ENCODE measurements around the gene RRAGC.

DNA sequence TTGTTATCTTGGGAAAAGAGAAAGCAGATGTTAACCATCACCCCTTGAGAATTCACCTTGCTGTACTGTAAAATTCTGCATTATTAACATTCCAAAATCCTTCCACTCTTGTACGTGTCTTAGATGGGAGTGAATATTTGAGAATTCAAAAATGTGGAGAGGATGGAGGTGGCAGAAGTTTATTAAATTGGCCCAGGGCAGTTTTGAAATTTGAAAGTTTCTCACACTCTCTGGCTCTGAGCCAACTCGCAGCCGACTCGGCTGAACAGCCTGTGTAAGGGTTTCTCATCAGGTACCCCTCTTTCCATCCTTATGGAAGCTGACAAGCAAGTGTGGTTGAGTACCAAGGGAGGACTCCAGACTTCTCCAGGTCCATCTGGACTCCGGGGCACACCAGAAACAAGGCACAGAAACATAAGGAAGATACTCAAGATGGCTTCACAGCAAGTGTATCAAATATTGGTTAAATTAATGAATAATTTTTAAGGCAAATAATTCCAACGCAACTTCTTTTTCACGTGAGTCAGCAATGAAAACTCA lies 45.1 kb downstream of the RRAGC start:
- TF ChIP-seq EZH2phosphoT487 (IDR thresholded peaks at IDR 0.05) = no peak
- TF ChIP-seq, protein P1, sequence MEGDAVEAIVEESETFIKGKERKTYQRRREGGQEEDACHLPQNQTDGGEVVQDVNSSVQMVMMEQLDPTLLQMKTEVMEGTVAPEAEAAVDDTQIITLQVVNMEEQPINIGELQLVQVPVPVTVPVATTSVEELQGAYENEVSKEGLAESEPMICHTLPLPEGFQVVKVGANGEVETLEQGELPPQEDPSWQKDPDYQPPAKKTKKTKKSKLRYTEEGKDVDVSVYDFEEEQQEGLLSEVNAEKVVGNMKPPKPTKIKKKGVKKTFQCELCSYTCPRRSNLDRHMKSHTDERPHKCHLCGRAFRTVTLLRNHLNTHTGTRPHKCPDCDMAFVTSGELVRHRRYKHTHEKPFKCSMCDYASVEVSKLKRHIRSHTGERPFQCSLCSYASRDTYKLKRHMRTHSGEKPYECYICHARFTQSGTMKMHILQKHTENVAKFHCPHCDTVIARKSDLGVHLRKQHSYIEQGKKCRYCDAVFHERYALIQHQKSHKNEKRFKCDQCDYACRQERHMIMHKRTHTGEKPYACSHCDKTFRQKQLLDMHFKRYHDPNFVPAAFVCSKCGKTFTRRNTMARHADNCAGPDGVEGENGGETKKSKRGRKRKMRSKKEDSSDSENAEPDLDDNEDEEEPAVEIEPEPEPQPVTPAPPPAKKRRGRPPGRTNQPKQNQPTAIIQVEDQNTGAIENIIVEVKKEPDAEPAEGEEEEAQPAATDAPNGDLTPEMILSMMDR (IDR thresholded peaks at IDR 0.05) = no peak
- TF ChIP-seq EZH2 (IDR thresholded peaks at IDR 0.05) = no peak
